Mesendoderm (in vitro differentiated cells): Measurements from ENCODE around the gene MTFMT.

Source experiments
- DNase-seq: peaks from one replicate; pipeline ENCODE4 v3.0.0; 2013
- H2AK5ac ChIP-seq: 2 replicates; pipeline ENCODE4 v1.6.1; 2013; ENCODE audit warnings: low read length, inconsistent platforms
- H2BK120ac ChIP-seq: 2 replicates; pipeline ENCODE4 v1.6.1; 2013; ENCODE audit warnings: low read depth, mild to moderate bottlenecking, low read length, moderate library complexity, mixed read lengths
- H2BK15ac ChIP-seq: replicated peaks from 2 replicates; pipeline ENCODE4 v1.6.1; 2013; ENCODE audit warnings: low read depth, mild to moderate bottlenecking, moderate library complexity
- H2BK5ac ChIP-seq: 2 replicates; pipeline ENCODE4 v1.6.1; 2013; ENCODE audit warnings: low read length, inconsistent platforms
- H3K18ac ChIP-seq: 2 replicates; pipeline ENCODE4 v1.6.1; 2013; ENCODE audit warnings: mild to moderate bottlenecking, low read length, mixed read lengths
- H3K23ac ChIP-seq: one replicate; pipeline ENCODE4 v1.6.1; 2013; ENCODE audit warnings: low read length
- H3K27ac ChIP-seq: 2 replicates; pipeline ENCODE4 v1.5.1; 2013; ENCODE audit warnings: low read depth, mild to moderate bottlenecking, inconsistent platforms, low read length, moderate library complexity
- H3K27me3 ChIP-seq: 2 replicates; pipeline ENCODE4 v1.6.1; 2013; ENCODE audit warnings: low read length, control low read depth, mild to moderate bottlenecking, inconsistent platforms; ENCODE audit not compliant: insufficient read depth, poor library complexity
- H3K36me3 ChIP-seq: 2 replicates; pipeline ENCODE4 v1.6.1; 2013; ENCODE audit warnings: low read length, inconsistent platforms; ENCODE audit not compliant: control insufficient read depth, insufficient read depth
- H3K4ac ChIP-seq: one replicate; pipeline ENCODE4 v1.6.1; 2013; ENCODE audit warnings: low read depth, mild to moderate bottlenecking, low read length, moderate library complexity
- H3K4me1 ChIP-seq: 2 replicates; pipeline ENCODE4 v1.6.1; 2013; ENCODE audit warnings: low read depth, low read length, inconsistent platforms; ENCODE audit not compliant: control insufficient read depth
- H3K4me2 ChIP-seq: 2 replicates; pipeline ENCODE4 v1.6.1; 2013; ENCODE audit warnings: low read length
- H3K4me3 ChIP-seq: 2 replicates; pipeline ENCODE4 v1.5.1; 2013; ENCODE audit warnings: mild to moderate bottlenecking, low read length
- H3K56ac ChIP-seq: one replicate; pipeline ENCODE4 v1.6.1; 2013; ENCODE audit warnings: low read length
- H3K79me1 ChIP-seq: 2 replicates; pipeline ENCODE4 v1.6.1; 2013; ENCODE audit warnings: low read length, inconsistent platforms
- H3K79me2 ChIP-seq: 2 replicates; pipeline ENCODE4 v1.6.1; 2013; ENCODE audit warnings: mild to moderate bottlenecking, low read length; ENCODE audit not compliant: control insufficient read depth, insufficient read depth
- H3K9ac ChIP-seq: 2 replicates; pipeline ENCODE4 v1.6.1; 2013; ENCODE audit warnings: low read length, inconsistent platforms
- H4K5ac ChIP-seq: one replicate; pipeline ENCODE4 v1.6.1; 2013; ENCODE audit warnings: low read length
- H4K8ac ChIP-seq: one replicate; pipeline ENCODE4 v1.6.1; 2013; ENCODE audit warnings: low read depth, mild to moderate bottlenecking, control low read depth, low read length, moderate library complexity
- WGBS: extraction: QIAGEN DNeasy Blood & Tissue Kit; methylation state at CpG from one replicate; pipeline ENCODE4 v1.1.7; 2013; ENCODE audit warnings: low lambda C conversion rate, missing lambda C conversion rate; ENCODE audit not compliant: insufficient coverage; ENCODE audit errors: extremely low coverage; 5-methylcytosine and 5-hydroxymethylcytosine counted together

MTFMT gene

DNA sequence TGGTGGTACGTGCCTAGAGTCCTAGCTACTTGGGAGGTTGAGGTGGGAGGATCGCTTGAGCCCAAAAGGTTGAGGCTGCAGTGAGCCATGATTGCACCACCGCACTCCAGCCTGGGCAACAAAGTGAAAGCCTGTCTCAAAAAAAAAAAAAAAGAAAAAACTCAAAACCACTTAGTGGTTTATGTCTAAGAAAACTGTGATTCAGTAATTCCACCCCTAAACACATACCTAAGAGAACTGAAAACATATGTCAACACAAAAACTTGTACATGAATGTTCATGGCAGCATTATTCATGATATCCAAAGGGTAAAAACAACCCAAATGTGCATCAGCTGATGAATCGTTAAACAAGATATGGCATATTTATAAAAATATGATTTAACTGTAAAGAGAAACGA, 54.0 kb downstream of the MTFMT start:
- H3K4me1 ChIP-seq, result no peaks in the 10 kb centered on the region
- no peaks in the 10 kb centered on the region for H3K79me2 ChIP-seq
- H3K79me1 ChIP-seq, result no peaks in the 10 kb centered on the region
- H2AK5ac ChIP-seq, result no peak overlapping the region
- H2BK5ac ChIP-seq, result no peak overlapping the region
- no peaks in the 10 kb centered on the region for H3K27me3 ChIP-seq
- no peak for DNase-seq
- H4K5ac ChIP-seq, result no peak overlapping the region
- H3K56ac ChIP-seq, result no peak overlapping the region
- no peak overlapping the region for H3K18ac ChIP-seq
- no CpG with 5 or more reads among the region's 5 CpGs for whole genome bisulfite sequencing
- H3K36me3 ChIP-seq, result peaks cover 2% of the 10 kb centered on the region
- no peak overlapping the region for H3K23ac ChIP-seq
- H3K4me2 ChIP-seq, result no peak overlapping the region
- no peak overlapping the region for H3K4ac ChIP-seq
- no peak overlapping the region for H2BK120ac ChIP-seq
- H3K4me3 ChIP-seq, result no peak overlapping the region
- no peak overlapping the region for H2BK15ac ChIP-seq
- H3K9ac ChIP-seq, result no peak overlapping the region
- no peak overlapping the region for H3K27ac ChIP-seq
- no peak overlapping the region for H4K8ac ChIP-seq

GRCh38 chr15:64970698-64971097, 58.7 kb downstream of the MTFMT start:
- H3K36me3 ChIP-seq, result peaks cover 2% of the 10 kb centered on the region

GRCh38 chr15:64969401-64969800, 60.0 kb downstream of the MTFMT start:
- Histone ChIP-seq H3K56ac (no peak overlapping the region), H3K4ac (no peak overlapping the region), H3K18ac (no peak overlapping the region), H2BK120ac (no peak overlapping the region), H2BK5ac (no peak overlapping the region), H3K23ac (no peak overlapping the region), H3K4me3 (no peak overlapping the region), H3K9ac (no peak overlapping the region), H2BK15ac (no peak overlapping the region), H4K8ac (no peak overlapping the region), H3K4me2 (no peak overlapping the region), H2AK5ac (no peak overlapping the region), H3K27me3 (no peaks in the 10 kb centered on the region), H3K79me1 (no peaks in the 10 kb centered on the region), H4K5ac (no peak overlapping the region), H3K36me3 (peaks cover 2% of the 10 kb centered on the region), H3K4me1 (no peaks in the 10 kb centered on the region), H3K27ac (no peak overlapping the region), H3K79me2 (no peaks in the 10 kb centered on the region)
- no CpG with 5 or more reads among the region's 1 CpG for WGBS
- no peak for DNase-seq

More at GRCh38 chr15:64970698-64971097, 58.7 kb downstream of the MTFMT start:
- Histone ChIP-seq H3K79me1 (no peaks in the 10 kb centered on the region), H3K27ac (no peak overlapping the region), H3K23ac (no peak overlapping the region), H3K79me2 (no peaks in the 10 kb centered on the region), H3K4me1 (no peaks in the 10 kb centered on the region), H4K8ac (no peak overlapping the region), H3K27me3 (no peaks in the 10 kb centered on the region), H3K4me3 (no peak overlapping the region), H2BK120ac (no peak overlapping the region), H2AK5ac (no peak overlapping the region), H2BK15ac (no peak overlapping the region), H3K9ac (no peak overlapping the region), H2BK5ac (no peak overlapping the region), H3K4ac (no peak overlapping the region), H3K4me2 (no peak overlapping the region), H3K18ac (no peak overlapping the region), H4K5ac (no peak overlapping the region), H3K56ac (no peak overlapping the region)
- no CpG with 5 or more reads among the region's 7 CpGs for WGBS
- no peak for DNase-seq

- Histone ChIP-seq H3K79me2 (no peaks in the 10 kb centered on the region), H2BK15ac (no peak overlapping the region), H3K36me3 (peaks cover 10% of the 10 kb centered on the region), H3K56ac (no peak overlapping the region), H3K23ac (no peak overlapping the region), H3K27me3 (no peaks in the 10 kb centered on the region), H2BK5ac (no peak overlapping the region), H2BK120ac (no peak overlapping the region), H3K4me1 (no peaks in the 10 kb centered on the region), H3K79me1 (no peaks in the 10 kb centered on the region), H3K4me3 (no peak overlapping the region), H3K18ac (no peak overlapping the region), H4K5ac (no peak overlapping the region), H3K4ac (no peak overlapping the region), H4K8ac (no peak overlapping the region), H2AK5ac (no peak overlapping the region), H3K4me2 (no peak overlapping the region), H3K9ac (no peak overlapping the region), H3K27ac (no peak overlapping the region)
- WGBS, result no CpG with 5 or more reads among the region's 5 CpGs
- peak; percentile 22 for DNase-seq
These were observed 68.4 kb downstream of the MTFMT start for GRCh38 chr15:64961013-64961412.

- no peaks in the 10 kb centered on the region for H3K27me3 ChIP-seq
- no peak for DNase-seq
- H3K56ac ChIP-seq, result no peak overlapping the region
- H4K8ac ChIP-seq, result no peak overlapping the region
- no peak overlapping the region for H4K5ac ChIP-seq
- peaks cover 13% of the 10 kb centered on the region for H3K36me3 ChIP-seq
- no peak overlapping the region for H3K23ac ChIP-seq
- H3K4ac ChIP-seq, result no peak overlapping the region
- H2BK5ac ChIP-seq, result no peak overlapping the region
- no peak overlapping the region for H3K9ac ChIP-seq
- no peak overlapping the region for H2BK15ac ChIP-seq
- WGBS, result no CpG with 5 or more reads among the region's 6 CpGs
- no peak overlapping the region for H2AK5ac ChIP-seq
- H3K4me3 ChIP-seq, result no peak overlapping the region
- H3K4me2 ChIP-seq, result no peak overlapping the region
- H3K27ac ChIP-seq, result no peak overlapping the region
- H3K79me1 ChIP-seq, result no peaks in the 10 kb centered on the region
- H3K4me1 ChIP-seq, result no peaks in the 10 kb centered on the region
- no peaks in the 10 kb centered on the region for H3K79me2 ChIP-seq
- no peak overlapping the region for H2BK120ac ChIP-seq
- no peak overlapping the region for H3K18ac ChIP-seq
These were observed 69.3 kb downstream of the MTFMT start for GRCh38 chr15:64960153-64960552.

DNA sequence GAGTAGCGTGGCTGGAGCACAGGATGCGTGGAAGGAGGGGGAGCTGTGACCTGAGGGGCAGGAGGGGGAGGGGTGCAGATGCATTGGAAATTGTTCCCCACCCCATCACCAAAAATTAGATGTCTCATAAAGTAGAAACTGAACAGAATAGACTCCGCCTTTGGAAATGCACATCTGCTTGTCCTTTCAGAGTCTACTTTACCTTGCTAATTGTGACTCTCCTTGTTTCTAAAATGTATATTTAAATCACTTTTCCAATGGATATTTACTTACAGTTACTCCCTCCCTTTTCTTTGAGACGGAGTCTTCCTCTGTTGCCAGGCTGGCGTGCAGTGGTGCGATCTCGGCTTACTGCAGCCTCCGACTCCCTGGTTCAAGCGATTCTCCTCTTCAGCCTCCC, 70.3 kb downstream of the MTFMT start:
- Histone ChIP-seq H3K4me2 (no peak overlapping the region), H3K56ac (no peak overlapping the region), H3K23ac (no peak overlapping the region), H2BK5ac (no peak overlapping the region), H3K4ac (no peak overlapping the region), H3K18ac (no peak overlapping the region), H4K5ac (no peak overlapping the region), H3K27me3 (no peaks in the 10 kb centered on the region), H3K27ac (no peak overlapping the region), H3K79me1 (no peaks in the 10 kb centered on the region), H3K79me2 (no peaks in the 10 kb centered on the region), H2AK5ac (no peak overlapping the region), H2BK15ac (no peak overlapping the region), H3K4me3 (no peak overlapping the region), H3K9ac (no peak overlapping the region), H4K8ac (no peak overlapping the region), H3K36me3 (peaks cover 10% of the 10 kb centered on the region), H2BK120ac (no peak overlapping the region), H3K4me1 (no peaks in the 10 kb centered on the region)
- no peak for DNase-seq
- WGBS, result no CpG with 5 or more reads among the region's 9 CpGs
